GM10248 (cell line): ENCODE data around the gene FAM47C.
"Not testable (repeated sequence)": the region's sequence is repeated elsewhere in the genome, so short reads cannot be mapped to it uniquely, and the experiment has no call there.

Experiments used
- CTCF ChIA-PET: fragments of 300-600 bp; sonication (Branson Sonifier 250); formaldehyde crosslinking; extraction: SDS; loops from one replicate; lab custom pipeline; 2021; ENCODE audit warnings: antibody characterized with exemption; lab: Yijun Ruan, JAX
- POLR2A ChIA-PET: fragments of 350-650 bp; sonication (Branson Sonifier 250); formaldehyde crosslinking; extraction: SDS; loops from one replicate; lab custom pipeline; 2020; ENCODE audit warnings: antibody characterized with exemption; lab: Yijun Ruan, JAX
- DNase-seq: peaks from one replicate; pipeline ENCODE4 v3.0.0; 2012; ENCODE audit errors: extremely low spot score
- TF ChIP-seq, protein P1 (sequence below): IDR thresholded peaks from 2 replicates; pipeline ENCODE4 v1.5.1; 2012; ENCODE audit warnings: mild to moderate bottlenecking, low read depth; ENCODE audit errors: extremely low read depth, missing control alignments, control extremely low read depth

Gene FAM47C

DNA sequence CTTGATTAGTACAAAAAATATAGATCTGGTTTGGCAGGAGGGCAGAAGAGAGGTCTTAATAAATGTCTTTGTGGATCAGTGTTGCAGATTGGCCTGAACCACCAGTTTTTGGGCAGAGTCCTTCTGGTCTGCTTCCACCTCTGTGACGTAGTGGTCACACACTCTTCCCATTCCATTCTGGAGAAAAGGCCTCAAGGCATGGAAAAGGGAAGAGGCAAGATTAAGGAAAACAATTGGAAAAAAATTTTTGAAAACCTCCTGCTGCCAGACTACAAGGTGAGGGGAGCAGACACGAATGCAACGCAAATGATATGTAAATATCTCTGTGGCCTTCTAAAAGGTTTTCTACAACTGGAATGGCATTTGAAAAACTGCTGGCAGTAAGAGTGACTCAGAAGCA, 24.3 kb upstream of the FAM47C start:
- DNase-seq: no peak
- ChIA-PET CTCF (no interaction called here), POLR2A (no interaction called here)
- TF ChIP-seq, protein P1, sequence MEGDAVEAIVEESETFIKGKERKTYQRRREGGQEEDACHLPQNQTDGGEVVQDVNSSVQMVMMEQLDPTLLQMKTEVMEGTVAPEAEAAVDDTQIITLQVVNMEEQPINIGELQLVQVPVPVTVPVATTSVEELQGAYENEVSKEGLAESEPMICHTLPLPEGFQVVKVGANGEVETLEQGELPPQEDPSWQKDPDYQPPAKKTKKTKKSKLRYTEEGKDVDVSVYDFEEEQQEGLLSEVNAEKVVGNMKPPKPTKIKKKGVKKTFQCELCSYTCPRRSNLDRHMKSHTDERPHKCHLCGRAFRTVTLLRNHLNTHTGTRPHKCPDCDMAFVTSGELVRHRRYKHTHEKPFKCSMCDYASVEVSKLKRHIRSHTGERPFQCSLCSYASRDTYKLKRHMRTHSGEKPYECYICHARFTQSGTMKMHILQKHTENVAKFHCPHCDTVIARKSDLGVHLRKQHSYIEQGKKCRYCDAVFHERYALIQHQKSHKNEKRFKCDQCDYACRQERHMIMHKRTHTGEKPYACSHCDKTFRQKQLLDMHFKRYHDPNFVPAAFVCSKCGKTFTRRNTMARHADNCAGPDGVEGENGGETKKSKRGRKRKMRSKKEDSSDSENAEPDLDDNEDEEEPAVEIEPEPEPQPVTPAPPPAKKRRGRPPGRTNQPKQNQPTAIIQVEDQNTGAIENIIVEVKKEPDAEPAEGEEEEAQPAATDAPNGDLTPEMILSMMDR: no peak

DNA sequence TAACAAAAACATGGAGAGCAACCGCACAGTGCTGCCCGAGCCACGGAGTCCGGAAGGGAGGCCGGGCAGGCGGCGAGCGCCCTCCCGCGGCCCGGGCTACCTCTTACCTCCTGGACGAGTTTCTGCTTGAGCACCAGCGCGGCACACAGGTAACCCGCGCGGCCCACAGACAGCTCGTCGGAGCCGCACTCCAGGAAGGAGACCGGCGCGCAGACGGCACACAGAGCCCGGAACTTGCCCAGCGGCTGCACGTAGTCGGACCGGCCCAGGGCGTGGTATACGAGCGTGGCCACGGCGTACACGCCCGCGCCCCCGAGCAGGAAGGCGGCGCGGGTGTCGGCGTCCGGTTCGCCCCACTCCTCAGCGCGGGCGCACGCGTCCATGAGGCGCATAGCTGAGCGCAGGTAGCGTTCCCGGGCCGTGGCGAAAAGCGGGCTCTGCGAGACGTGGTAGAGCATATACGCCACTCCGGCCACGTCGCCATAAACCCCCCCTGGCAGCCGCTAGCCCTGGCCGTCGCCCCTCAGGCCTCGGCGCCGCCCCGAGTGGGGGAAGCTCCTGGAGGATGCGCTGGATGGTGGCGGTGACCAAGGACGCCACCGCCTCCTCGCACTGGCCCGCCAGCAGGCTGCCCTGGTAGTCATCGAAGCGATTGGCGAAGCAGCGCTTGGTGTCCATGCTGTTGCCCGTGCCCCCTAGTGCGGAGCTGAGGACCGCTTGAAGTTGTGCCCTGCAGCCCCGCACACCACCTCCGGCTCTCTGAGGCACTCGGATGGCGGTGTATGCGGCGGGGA, 22.6 kb upstream of the FAM47C start:
- DNase-seq, CTCF ChIA-PET, POLR2A ChIA-PET: not testable (repeated sequence)

DNA sequence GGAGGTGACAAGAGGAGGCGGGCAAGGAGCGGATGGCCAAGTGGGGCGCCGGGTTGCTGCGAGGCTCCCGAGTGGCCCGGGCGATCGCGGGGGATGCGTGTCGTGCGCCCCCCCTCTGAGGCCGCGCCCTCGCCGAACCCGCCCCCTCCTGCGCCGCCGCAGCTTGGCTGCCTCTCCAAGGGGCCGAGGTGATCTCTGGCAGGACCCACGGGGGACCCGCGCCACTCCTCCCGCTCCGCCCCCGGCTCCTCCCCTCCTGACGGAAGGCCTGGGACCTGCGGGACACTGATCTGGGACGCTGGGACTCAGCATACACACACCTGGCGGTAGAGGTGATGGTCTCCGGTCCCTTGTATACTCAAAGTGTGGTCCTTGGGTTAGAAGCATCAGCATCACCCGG, 21.9 kb upstream of the FAM47C start:
- DNase-seq: no peak
- TF ChIP-seq, protein P1: no peak
- ChIA-PET CTCF (no interaction called here), POLR2A (no interaction called here)

DNA sequence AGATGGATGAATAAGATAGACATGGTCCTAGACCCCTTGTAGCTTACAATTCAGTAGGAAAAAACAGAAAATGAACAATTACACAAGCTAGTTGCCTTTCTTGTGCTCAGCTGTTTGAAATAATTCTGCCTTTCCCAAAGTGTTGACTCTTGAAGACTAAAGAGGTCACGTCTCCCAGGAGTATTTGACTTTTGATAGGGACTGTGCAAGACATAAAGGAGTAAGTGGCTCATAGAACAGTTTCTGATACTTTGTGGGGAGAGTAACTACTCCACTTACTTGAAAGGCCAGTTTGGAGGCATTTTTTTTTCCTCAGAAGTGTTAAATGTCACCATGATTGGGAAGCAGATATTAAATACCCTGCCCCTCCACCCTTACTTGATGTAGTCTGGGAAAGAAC, 21.0 kb upstream of the FAM47C start:
- CTCF ChIA-PET, POLR2A ChIA-PET, DNase-seq: not testable (repeated sequence)

GRCh38 chrX:37000140-37000539, 8.0 kb upstream of the FAM47C start:
- POLR2A ChIA-PET: no interaction called here
- TF ChIP-seq, protein P1: no peak
- DNase-seq: no peak
- CTCF ChIA-PET: no interaction called here

GRCh38 chrX:37010496-37010895, 2.3 kb downstream of the FAM47C start:
- TF ChIP-seq, protein P1: no peak
- DNase-seq: no peak
- CTCF ChIA-PET: no interaction called here
- POLR2A ChIA-PET: no interaction called here

DNA sequence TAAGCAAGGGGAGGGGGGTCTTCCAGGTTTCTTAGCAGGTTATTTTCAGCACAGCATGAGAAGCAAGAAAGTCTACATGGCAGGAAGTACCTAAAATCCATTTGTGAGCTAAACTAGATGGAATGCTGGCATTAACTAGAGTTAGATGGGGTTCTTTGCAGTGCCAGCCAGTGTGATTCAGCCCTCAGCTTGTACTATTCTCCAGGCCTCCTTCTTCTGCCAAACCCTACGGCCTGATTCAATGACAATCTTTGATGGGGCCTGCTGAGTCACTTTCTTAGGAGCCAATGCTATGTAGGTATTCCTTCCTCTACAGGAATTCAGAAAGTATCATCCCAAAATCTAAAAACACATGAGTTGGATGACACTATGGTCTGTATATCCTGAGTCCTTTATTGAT, 26.1 kb downstream of the FAM47C start:
- CTCF ChIA-PET, POLR2A ChIA-PET, DNase-seq: not testable (repeated sequence)

DNA sequence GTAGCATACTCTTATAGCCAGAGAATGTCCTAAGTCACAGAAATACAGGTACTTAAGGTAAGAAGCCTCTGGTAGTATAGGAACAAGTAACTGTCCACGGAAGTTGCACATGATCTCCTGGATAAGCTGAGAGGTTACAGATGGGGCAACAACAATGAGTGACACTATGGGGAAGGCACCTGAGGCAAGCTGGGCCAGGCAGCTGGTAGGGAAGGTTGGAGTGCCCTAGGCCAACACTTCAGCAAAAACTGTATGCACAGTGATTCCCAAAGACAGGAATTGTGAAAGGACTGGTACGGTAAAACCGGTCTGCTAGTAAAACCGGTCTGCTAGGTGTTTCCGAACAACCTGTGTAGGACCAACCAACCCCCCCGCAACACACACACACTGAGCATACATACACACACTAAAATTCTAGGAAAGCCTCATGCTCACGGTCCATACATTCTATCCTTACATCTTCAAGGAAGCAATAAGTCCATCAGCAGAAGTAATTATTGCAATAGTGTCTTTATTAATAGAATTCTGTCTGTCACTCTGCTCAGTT, 28.6 kb downstream of the FAM47C start:
- CTCF ChIA-PET, DNase-seq, POLR2A ChIA-PET: not testable (repeated sequence)

DNA sequence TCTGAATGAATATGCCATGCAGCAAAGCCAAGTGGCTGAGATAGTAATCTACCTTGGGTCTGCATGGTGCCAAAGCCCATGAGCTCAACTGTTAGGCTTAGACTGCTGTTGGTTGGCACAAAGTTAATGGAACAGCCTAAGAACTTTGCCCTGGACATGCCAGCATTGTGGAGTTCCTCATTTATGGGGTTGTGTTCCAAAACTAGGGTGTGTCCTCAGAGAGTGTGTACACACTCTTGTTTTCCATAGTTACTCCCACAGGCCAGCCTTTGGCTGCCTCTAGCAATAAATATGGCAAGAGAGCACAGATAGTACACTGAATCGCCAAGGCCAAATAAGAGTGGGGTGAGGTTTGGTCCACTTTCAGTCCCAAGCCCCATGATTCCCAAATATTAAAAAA, 30.6 kb downstream of the FAM47C start:
- CTCF ChIA-PET, DNase-seq: not testable (repeated sequence)

GRCh38 chrX:37042956-37043885, 35.1 kb downstream of the FAM47C start:
- CTCF ChIA-PET, DNase-seq, POLR2A ChIA-PET: not testable (repeated sequence)

More for the DNA sequence above, 30.6 kb downstream of the FAM47C start:
- POLR2A ChIA-PET: not testable (repeated sequence)
